GM12891 (cell line): ENCODE results near the gene LPAR5. TPM values are rescaled to one million over a fixed set of nuclear protein-coding genes. Genes with fewer than 3 reads are reported as not detected.

ENCODE experiments used
- DNase-seq: peaks from one replicate; pipeline ENCODE4 v3.0.0; 2011; ENCODE audit warnings: low spot score; ENCODE audit not compliant: insufficient read length
- FAIRE-seq: peaks from 2 replicates; lab custom pipeline; 2011; peaks lifted over from hg19 to GRCh38; lab: Jason Lieb, UNC
- PAX5 ChIP-seq: IDR thresholded peaks from 2 replicates; pipeline ENCODE4 v1.6.1; 2011; ENCODE audit warnings: low read length, moderate library complexity, mild to moderate bottlenecking; ENCODE audit not compliant: insufficient read depth, severe bottlenecking
- POLR2A ChIP-seq: IDR thresholded peaks from 2 replicates; pipeline ENCODE4 v1.6.1; 2011; ENCODE audit warnings: low read depth, low read length, control low read depth
- POLR2AphosphoS5 ChIP-seq: IDR thresholded peaks from 2 replicates; pipeline ENCODE4 v1.6.1; 2011; ENCODE audit warnings: low read depth, low read length, control low read depth
- POU2F2 ChIP-seq: IDR thresholded peaks from 2 replicates; pipeline ENCODE4 v1.6.1; 2011; ENCODE audit warnings: low read depth, mild to moderate bottlenecking, control low read depth, low read length, moderate library complexity
- SPI1 ChIP-seq: IDR thresholded peaks from 2 replicates; pipeline ENCODE4 v1.6.1; 2011; ENCODE audit warnings: low read depth, low read length, control low read depth
- TAF1 ChIP-seq: IDR thresholded peaks from 2 replicates; pipeline ENCODE4 v1.6.1; 2011; ENCODE audit warnings: low read depth, low read length, control low read depth
- polyA plus RNA-seq: library from polyadenylated mRNA; unstranded; fragments of >200 nt; gene quantifications from one replicate; pipeline ENCODE4 v1.2.1, GENCODE V29; 2012; ENCODE audit warnings: low read depth, missing spikeins, inconsistent platforms; ENCODE audit not compliant: missing spikeins

Gene LPAR5
- 2.9 TPM for polyA plus RNA-seq

GRCh38 chr12:6635856-6636531 lies at the start of gene LPAR5:
Gene LPAR5, minus strand, starts transcription at chr12:6635959. Its CDS starts 14,711 bp downstream, at chr12:6621248.
- no peak for DNase-seq
- TF ChIP-seq SPI1, result no peak
- 0 out of 2 replicates have a peak, but pooled peaks have one; percentile 16 for TF ChIP-seq TAF1
- TF ChIP-seq POLR2A, result 0 out of 2 replicates have a peak, but pooled peaks have one; percentile 37
- no peak for TF ChIP-seq PAX5
- no peak for TF ChIP-seq POLR2AphosphoS5
- peak; percentile 21; the same call in 1 of the 2 replicates for TF ChIP-seq POU2F2
- peak; percentile 93 for FAIRE-seq

- FAIRE-seq (peak; percentile 66), DNase-seq (no peak)
- no peak for TF ChIP-seq TAF1
- no peak for TF ChIP-seq POU2F2
- no peak for TF ChIP-seq POLR2AphosphoS5
- TF ChIP-seq SPI1, result no peak
- TF ChIP-seq PAX5, result no peak
- no peak for TF ChIP-seq POLR2A
Observed at GRCh38 chr12:6684609-6685008, 48.9 kb upstream of the LPAR5 start.

- no peak for TF ChIP-seq TAF1
- no peak for TF ChIP-seq SPI1
- no peak for TF ChIP-seq PAX5
- TF ChIP-seq POLR2AphosphoS5, result no peak
- TF ChIP-seq POLR2A, result no peak
- no peak for TF ChIP-seq POU2F2
- FAIRE-seq (no peak), DNase-seq (no peak)
Observed at GRCh38 chr12:6676962-6677361, 41.2 kb upstream of the LPAR5 start.

- no peak for FAIRE-seq
- no peak for DNase-seq
- TF ChIP-seq SPI1, result no peak
- no peak for TF ChIP-seq TAF1
- no peak for TF ChIP-seq PAX5
- TF ChIP-seq POU2F2, result no peak
- TF ChIP-seq POLR2AphosphoS5, result no peak
- TF ChIP-seq POLR2A, result no peak
Observed at GRCh38 chr12:6672143-6672542, 36.4 kb upstream of the LPAR5 start.

- DNase-seq (no peak), FAIRE-seq (no peak)
Observed at GRCh38 chr12:6667559-6668210, 31.9 kb upstream of the LPAR5 start.

GRCh38 chr12:6666211-6666610 lies 30.5 kb upstream of the LPAR5 start:
- DNase-seq (no peak), FAIRE-seq (no peak)
- TF ChIP-seq SPI1 (no peak), POLR2A (no peak), PAX5 (no peak), POU2F2 (no peak)

More at GRCh38 chr12:6667559-6668210, 31.9 kb upstream of the LPAR5 start:
- TF ChIP-seq POLR2AphosphoS5 (no peak), PAX5 (no peak), SPI1 (no peak), POLR2A (no peak), POU2F2 (no peak), TAF1 (no peak)

- no peak for FAIRE-seq
- DNase-seq, result no peak
- no peak for TF ChIP-seq POLR2AphosphoS5
- TF ChIP-seq PAX5, result no peak
- TF ChIP-seq SPI1, result no peak
- no peak for TF ChIP-seq POLR2A
- TF ChIP-seq POU2F2, result no peak
- TF ChIP-seq TAF1, result no peak
Observed at GRCh38 chr12:6664902-6665301, 29.1 kb upstream of the LPAR5 start.

GRCh38 chr12:6662906-6663742 lies 27.4 kb upstream of the LPAR5 start, which contains the start of gene ING4:
Gene ING4, minus strand, starts transcription at chr12:6663119. Its CDS starts 18 bp downstream, at chr12:6663101.
- TF ChIP-seq PAX5, result no peak
- TF ChIP-seq SPI1, result peak; percentile 52; the same call in 1 of the 2 replicates
- TF ChIP-seq POLR2A, result 0 out of 2 replicates have a peak, but pooled peaks have one; percentile 33
- peak; percentile 45; the same call in 1 of the 2 replicates for TF ChIP-seq POLR2AphosphoS5
- peak; percentile 59 for TF ChIP-seq POU2F2
- peak; percentile 52; the same call in 1 of the 2 replicates for TF ChIP-seq TAF1
- peak; percentile 98 for FAIRE-seq
- peak; percentile 93 for DNase-seq

- FAIRE-seq, result no peak
- DNase-seq, result peak; percentile 52
- TF ChIP-seq POLR2AphosphoS5, result 0 out of 2 replicates have a peak, but pooled peaks have one; percentile 39
- no peak for TF ChIP-seq SPI1
- TF ChIP-seq POU2F2, result no peak
- peak; percentile 54; the same call in 1 of the 2 replicates for TF ChIP-seq POLR2A
- TF ChIP-seq PAX5, result no peak
- TF ChIP-seq TAF1, result no peak
Observed at GRCh38 chr12:6662602-6662905, 26.8 kb upstream of the LPAR5 start.

- no peak for DNase-seq
- TF ChIP-seq SPI1 (no peak), TAF1 (no peak), POLR2A (no peak), PAX5 (no peak), POLR2AphosphoS5 (no peak), POU2F2 (no peak)
- FAIRE-seq, result no peak
Observed at GRCh38 chr12:6653987-6654386, 18.2 kb upstream of the LPAR5 start.
